Neuron (in vitro differentiated cells): Measurements from ENCODE around the gene PPP4R3B.
"Not testable (repeated sequence)": the region's sequence is repeated elsewhere in the genome, so short reads cannot be mapped to it uniquely, and the experiment has no call there.

Experiments used
- H2AFZ ChIP-seq: one replicate; pipeline ENCODE4 v1.6.1; 2013; ENCODE audit warnings: low read depth, mild to moderate bottlenecking, inconsistent platforms, low read length, moderate library complexity
- H3K27me3 ChIP-seq: one replicate; pipeline ENCODE4 v1.6.1; 2013; ENCODE audit warnings: low read length; ENCODE audit not compliant: insufficient read depth
- H3K36me3 ChIP-seq: one replicate; pipeline ENCODE4 v1.6.1; 2013; ENCODE audit warnings: low read length; ENCODE audit not compliant: insufficient read depth
- H3K4me1 ChIP-seq: one replicate; pipeline ENCODE4 v1.6.1; 2013; ENCODE audit warnings: low read length; ENCODE audit not compliant: insufficient read depth
- H3K4me3 ChIP-seq: 2 replicates; pipeline ENCODE4 v1.5.1; 2013; ENCODE audit warnings: mild to moderate bottlenecking, low read length, moderate library complexity
- H3K9me3 ChIP-seq: one replicate; pipeline ENCODE4 v1.6.1; 2013; ENCODE audit warnings: low read length

PPP4R3B gene

GRCh38 chr2:55581874-55582547, 35.4 kb downstream of the PPP4R3B start:
- H2AFZ ChIP-seq, result no peak overlapping the region
- no peaks in the 10 kb centered on the region for H3K4me1 ChIP-seq
- peaks cover 75% of the 10 kb centered on the region for H3K36me3 ChIP-seq
- H3K9me3 ChIP-seq, result no peaks in the 10 kb centered on the region
- no peaks in the 10 kb centered on the region for H3K27me3 ChIP-seq
- H3K4me3 ChIP-seq, result no peak overlapping the region

- Histone ChIP-seq H3K36me3 (peaks cover 76% of the 10 kb centered on the region), H3K9me3 (no peaks in the 10 kb centered on the region), H2AFZ (no peak overlapping the region), H3K4me3 (no peak overlapping the region), H3K27me3 (no peaks in the 10 kb centered on the region), H3K4me1 (no peaks in the 10 kb centered on the region)
These were observed 36.0 kb downstream of the PPP4R3B start for GRCh38 chr2:55581435-55581834.

DNA sequence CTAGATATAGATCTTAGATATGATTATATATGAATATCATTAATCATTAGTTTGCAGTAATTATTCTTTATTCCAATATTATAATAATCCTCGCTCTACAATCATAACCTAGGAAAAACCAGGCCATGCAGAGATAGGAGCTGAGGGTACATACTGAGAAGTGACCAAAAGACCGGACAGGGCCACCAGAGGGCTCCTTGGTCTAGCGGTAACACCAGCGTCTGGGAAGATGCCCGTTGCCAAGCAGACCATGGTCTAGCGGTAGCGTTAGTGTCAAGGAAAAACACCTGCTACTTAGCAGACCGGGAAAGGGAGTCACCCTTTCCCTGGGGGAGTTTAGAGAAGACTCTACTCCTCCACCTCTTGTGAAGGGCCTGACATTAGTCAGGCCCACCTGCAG, 48.4 kb downstream of the PPP4R3B start:
- H3K4me3 ChIP-seq, H3K27me3 ChIP-seq, H2AFZ ChIP-seq, H3K4me1 ChIP-seq, H3K9me3 ChIP-seq: not testable (repeated sequence)
- H3K36me3 ChIP-seq, result peaks cover 66% of the 10 kb centered on the region

DNA sequence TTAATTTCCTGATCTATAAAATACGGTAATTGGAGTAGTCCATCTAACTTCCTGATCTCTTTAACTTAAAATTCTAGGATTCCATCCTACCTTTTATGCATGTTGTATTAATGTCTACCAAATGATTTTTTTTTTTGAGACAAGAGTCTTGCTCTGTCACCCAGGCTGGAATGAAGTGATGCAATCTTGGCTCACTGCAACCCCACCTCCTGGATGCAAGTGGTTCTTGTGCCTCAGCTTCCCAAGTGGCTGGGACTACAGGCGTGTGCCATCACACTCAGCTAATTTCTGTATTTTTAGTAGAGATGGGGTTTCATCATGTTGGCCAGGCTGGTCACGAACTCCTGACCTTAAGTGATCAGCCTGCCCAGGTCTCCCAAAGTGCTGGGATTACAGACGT, 50.1 kb downstream of the PPP4R3B start:
- no peak overlapping the region for H2AFZ ChIP-seq
- peaks cover 70% of the 10 kb centered on the region for H3K36me3 ChIP-seq
- H3K9me3 ChIP-seq, result peaks cover 10% of the 10 kb centered on the region
- no peak overlapping the region for H3K4me3 ChIP-seq
- H3K27me3 ChIP-seq, result no peaks in the 10 kb centered on the region
- H3K4me1 ChIP-seq, result no peaks in the 10 kb centered on the region

DNA sequence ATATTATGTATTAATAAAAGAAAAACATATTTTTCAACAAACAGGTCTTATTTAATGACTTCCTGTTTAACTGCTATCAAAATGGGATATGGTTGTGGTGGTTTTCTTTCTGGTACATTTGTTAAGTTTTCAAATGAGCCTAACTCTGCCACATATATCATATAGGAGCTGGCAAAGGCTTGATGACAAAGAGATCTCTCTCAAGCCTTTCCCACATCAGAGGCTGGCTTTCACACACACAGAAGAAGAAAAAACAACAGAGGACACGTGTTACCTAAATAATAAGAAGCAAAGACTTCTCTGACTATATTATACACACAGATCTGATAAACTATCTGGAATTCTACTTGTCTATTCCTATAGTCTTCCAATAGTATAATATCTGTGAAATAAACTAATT, 51.8 kb downstream of the PPP4R3B start:
- Histone ChIP-seq H3K4me1 (no peaks in the 10 kb centered on the region), H3K27me3 (no peaks in the 10 kb centered on the region), H2AFZ (no peak overlapping the region), H3K9me3 (peaks cover 18% of the 10 kb centered on the region), H3K36me3 (peaks cover 74% of the 10 kb centered on the region), H3K4me3 (no peak overlapping the region)

DNA sequence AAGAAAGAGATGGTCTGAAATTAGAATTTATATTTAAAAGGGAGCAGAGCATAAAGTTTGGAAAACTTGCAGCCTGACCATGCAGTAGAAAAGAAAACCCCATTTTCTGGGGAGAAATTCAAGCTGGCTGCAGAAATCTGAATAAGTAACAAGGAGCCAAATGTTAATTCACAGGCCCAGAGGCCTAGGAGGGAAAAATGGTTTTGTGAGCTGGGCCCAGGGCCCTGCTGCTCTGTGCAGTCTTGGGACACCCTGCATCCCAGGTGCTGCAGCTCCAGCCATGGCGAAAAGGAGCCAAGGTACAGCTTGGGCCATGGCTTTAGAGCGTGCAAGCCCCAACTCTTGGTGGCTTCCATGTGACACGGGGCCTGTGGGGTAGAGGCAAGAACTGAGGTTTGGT, 56.6 kb downstream of the PPP4R3B start:
- Histone ChIP-seq H3K27me3 (no peaks in the 10 kb centered on the region), H3K36me3 (peaks cover 76% of the 10 kb centered on the region), H3K9me3 (peaks cover 18% of the 10 kb centered on the region), H2AFZ (no peak overlapping the region), H3K4me3 (no peak overlapping the region), H3K4me1 (no peaks in the 10 kb centered on the region)

DNA sequence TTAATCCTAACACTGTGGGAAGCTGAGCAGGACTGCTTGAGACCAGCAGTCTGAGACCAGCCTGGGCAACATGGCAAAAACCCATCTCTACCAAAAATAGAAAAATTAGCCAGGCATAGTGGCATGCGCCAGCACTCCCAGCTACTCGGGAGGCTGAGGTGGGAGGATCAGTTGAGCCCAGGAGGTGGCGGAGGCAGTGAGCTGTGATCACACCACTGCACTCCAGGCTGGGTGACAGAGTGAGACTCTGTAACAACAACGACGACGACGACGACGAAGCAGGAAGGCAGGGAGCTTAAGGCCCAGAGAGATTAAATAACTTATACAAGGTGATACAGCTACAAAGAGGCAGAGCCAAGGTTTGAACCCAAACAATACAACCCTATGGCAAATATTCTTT, 60.6 kb downstream of the PPP4R3B start:
- H3K4me1 ChIP-seq, result no peaks in the 10 kb centered on the region
- H3K9me3 ChIP-seq, result peaks cover 7% of the 10 kb centered on the region
- no peak overlapping the region for H2AFZ ChIP-seq
- H3K36me3 ChIP-seq, result peaks cover 70% of the 10 kb centered on the region
- H3K4me3 ChIP-seq, result no peak overlapping the region
- H3K27me3 ChIP-seq, result no peaks in the 10 kb centered on the region

DNA sequence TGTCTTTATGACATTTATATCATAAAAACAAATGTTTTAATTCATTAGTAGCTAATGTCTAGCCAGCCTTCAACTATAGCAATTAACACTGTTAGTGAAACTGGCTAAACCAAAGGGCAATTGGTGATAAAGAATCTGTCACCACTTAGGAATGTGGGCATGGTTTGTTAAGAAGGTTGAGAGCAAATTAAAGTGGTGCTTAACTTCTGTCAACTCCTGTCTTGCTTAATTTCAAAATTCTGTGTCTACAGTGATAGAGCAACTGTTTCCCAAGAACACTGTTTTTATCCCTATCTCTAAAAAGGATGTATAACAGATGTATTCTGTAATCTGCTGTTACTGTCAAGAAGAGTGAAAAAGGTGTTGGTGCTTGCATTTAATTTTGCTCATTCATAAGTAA, 61.4 kb downstream of the PPP4R3B start:
- Histone ChIP-seq H2AFZ (no peak overlapping the region), H3K27me3 (no peaks in the 10 kb centered on the region), H3K36me3 (peaks cover 62% of the 10 kb centered on the region), H3K9me3 (peaks cover 1% of the 10 kb centered on the region), H3K4me1 (no peaks in the 10 kb centered on the region), H3K4me3 (no peak overlapping the region)

DNA sequence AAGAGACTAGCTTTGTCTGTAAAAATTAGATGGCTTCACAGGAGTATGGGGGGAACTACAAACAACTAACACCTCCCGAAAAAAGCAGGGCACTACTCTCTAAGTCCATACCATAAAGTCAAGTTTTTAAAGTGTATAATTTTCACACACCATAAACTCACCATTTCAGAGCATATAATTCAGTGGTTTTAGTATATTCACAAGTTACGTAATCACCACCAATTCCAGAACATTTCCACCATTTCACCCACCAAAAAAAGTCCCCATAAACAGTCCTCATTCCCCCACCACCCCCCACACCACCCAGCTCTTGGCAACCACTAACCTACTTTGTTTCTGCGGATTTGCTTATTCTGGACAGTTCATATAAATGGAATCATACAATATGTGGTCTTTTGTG, 64.1 kb downstream of the PPP4R3B start:
- H2AFZ ChIP-seq, result no peak overlapping the region
- H3K4me1 ChIP-seq, result no peaks in the 10 kb centered on the region
- peaks cover 57% of the 10 kb centered on the region for H3K36me3 ChIP-seq
- H3K27me3 ChIP-seq, result no peaks in the 10 kb centered on the region
- no peak overlapping the region for H3K4me3 ChIP-seq
- H3K9me3 ChIP-seq, result no peaks in the 10 kb centered on the region

GRCh38 chr2:55550368-55551102, 66.9 kb downstream of the PPP4R3B start:
- H2AFZ ChIP-seq, result no peak overlapping the region
- peaks cover 49% of the 10 kb centered on the region for H3K36me3 ChIP-seq
- no peaks in the 10 kb centered on the region for H3K27me3 ChIP-seq
- H3K9me3 ChIP-seq, result no peaks in the 10 kb centered on the region
- no peaks in the 10 kb centered on the region for H3K4me1 ChIP-seq
- H3K4me3 ChIP-seq, result no peak overlapping the region

DNA sequence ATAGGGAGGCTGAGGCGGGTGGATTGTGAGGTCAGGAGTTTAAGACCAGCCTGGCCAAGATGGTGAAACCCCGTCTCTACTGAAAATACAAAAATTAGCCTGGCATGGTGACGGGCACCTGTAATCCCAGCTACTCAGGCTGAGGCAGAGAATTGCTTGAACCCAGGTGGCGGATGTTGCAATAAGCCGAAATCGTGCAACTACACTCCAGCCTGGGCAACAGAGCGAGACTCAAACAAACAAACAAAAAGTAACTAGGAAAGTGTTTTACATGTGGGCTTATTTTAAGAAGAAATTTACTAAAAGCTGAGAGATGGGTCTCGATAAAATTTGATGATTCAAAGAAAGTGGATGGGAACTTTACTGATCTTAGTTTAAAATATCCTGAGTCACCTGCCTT, 69.7 kb downstream of the PPP4R3B start:
- not testable (repeated sequence) for H3K27me3 ChIP-seq, H3K4me3 ChIP-seq, H2AFZ ChIP-seq, H3K9me3 ChIP-seq, H3K4me1 ChIP-seq
- H3K36me3 ChIP-seq, result peaks cover 46% of the 10 kb centered on the region

- no peaks in the 10 kb centered on the region for H3K27me3 ChIP-seq
- H3K36me3 ChIP-seq, result peaks cover 46% of the 10 kb centered on the region
These were observed 70.4 kb downstream of the PPP4R3B start for GRCh38 chr2:55547001-55547400.

GRCh38 chr2:55530539-55531081, 86.8 kb downstream of the PPP4R3B start:
- Histone ChIP-seq H3K4me1 (no peaks in the 10 kb centered on the region), H3K27me3 (no peaks in the 10 kb centered on the region), H2AFZ (no peak overlapping the region), H3K9me3 (no peaks in the 10 kb centered on the region), H3K4me3 (no peak overlapping the region), H3K36me3 (peaks cover 52% of the 10 kb centered on the region)

More at GRCh38 chr2:55547001-55547400, 70.4 kb downstream of the PPP4R3B start:
- no peak overlapping the region for H3K4me3 ChIP-seq
- H2AFZ ChIP-seq, result no peak overlapping the region
- no peaks in the 10 kb centered on the region for H3K9me3 ChIP-seq
- no peaks in the 10 kb centered on the region for H3K4me1 ChIP-seq
